HG03039 (cell line): ENCODE measurements around the gene ADAMTS2.

ENCODE experiments used
- ATAC-seq: cut with Tn5 transposase; IDR thresholded peaks from one replicate; pipeline ENCODE4 v1.9.1; 2021; ENCODE audit warnings: mild to moderate bottlenecking, moderate library complexity; ENCODE audit not compliant: unreplicated experiment

The ADAMTS2 gene

DNA sequence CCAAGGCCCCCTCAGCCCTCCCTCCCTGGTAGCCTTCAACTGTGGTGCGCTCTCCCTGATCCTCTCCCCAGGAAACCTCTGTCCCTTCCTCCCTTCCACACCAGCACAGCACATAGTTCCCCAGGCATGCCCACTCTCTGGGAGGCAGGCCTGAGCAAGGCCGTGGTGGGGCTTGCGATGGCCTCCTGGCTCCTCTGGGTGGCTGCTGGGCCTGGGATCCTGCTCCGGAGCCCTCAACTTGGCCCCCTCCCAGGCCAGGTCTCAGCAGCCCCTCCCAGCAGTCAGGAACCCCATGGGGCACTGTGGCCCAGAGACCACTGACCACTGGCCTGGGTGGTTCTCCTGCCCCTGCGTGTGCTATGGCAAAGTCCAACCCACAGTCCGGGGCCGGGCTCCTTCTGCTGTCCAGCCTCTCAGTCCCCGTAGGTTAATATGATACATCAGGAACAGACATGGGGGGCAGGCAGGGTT lies 159.3 kb downstream of the ADAMTS2 start:
- ATAC-seq: no peak

DNA sequence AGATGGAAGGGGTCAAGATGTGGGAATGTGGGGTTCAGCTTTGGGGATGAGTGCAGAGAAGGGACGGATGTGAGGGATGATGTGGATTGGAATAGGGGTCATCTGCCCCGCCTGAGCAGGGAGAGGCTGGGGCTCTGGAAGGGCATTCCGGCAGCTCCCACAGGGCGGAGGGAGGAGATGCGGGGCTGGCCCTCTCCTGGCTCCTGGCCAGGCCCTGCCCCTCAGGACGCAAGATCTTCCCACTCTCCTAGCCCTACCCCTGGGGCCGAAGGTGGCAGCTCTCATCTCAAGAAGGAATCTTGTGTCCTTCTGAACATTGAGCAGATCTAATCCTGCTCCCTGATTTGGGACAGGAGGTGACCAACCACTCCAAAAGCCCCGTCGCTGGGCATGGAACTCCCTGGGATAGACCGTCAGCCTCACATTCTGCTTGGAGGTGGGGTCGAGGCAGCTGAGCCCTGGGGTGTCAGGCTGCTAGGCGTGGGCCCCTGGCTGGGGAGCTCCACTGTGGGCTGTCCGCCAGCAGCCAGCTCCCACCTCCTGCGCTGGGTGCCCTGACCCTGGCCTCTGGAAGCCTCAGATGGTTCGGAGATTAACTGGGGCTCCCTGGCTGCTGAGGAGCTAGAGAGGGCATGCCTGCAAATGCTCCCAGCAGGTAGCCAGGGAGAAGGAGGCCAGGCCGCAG lies 159.9 kb downstream of the ADAMTS2 start:
- no peak for ATAC-seq

DNA sequence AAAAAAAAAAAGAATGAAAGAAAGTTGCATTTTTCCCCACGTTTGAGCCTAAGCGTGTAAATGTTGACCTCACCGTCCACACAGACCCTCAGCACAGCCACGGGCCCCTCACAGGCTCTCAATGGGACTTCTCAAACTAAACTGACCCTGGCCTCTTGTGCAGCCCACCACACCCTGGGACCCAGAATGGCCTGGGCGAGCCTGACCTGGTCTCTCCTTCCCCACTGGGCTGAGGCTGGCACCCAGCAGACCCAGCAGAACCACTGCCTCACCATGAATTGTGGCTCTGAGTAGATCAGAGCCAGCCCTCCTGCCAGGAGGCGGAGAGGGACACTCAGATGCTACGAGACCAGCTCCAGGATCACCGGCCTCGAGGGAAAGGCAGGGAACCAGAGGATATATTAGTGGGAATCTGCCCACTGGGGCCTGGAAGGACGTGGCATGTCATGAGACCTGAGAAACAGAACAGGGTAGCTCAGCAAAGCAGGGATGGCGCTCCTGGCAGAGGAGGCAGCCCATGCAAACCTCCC lies 160.7 kb downstream of the ADAMTS2 start:
- no peak for ATAC-seq

DNA sequence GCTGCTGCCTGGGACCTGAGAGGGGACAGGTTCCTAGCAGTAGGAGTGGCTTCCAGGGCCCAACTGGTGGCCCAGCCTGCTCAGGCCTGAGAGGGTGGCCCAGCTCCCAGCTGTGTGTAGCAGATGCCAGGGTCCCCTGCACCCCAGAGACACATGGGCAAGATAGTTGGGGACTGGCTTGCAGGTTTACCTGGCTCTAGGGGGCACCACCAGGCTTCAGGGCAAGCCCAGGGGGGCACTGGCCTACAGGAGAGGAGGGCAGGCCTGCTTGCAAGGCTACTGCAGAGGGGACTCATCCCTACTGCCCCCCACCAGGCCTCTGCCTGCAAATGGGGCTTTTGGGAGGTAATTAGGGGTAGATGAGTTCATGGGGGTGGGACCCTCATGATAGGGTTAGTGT lies 161.8 kb downstream of the ADAMTS2 start:
- no peak for ATAC-seq

DNA sequence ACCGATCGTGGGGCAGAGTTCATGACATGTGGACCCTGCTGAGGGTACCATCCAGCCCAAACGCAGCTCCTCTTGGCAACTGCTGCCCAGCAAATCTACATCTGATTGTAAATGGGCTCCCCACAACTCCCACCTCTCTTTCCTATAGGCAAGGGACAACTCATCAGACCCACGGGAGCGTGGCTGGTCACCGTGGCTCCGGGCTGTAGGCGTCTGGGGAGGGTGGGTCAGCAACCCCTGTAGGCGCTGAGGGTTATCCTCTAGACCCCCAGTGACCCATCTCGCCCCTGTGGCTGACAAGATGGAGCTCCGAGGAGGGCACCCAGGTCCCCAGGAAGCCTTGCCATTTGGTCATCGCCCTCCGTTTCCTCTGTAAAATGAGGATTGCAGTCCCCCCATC lies 162.7 kb downstream of the ADAMTS2 start:
- ATAC-seq: no peak

DNA sequence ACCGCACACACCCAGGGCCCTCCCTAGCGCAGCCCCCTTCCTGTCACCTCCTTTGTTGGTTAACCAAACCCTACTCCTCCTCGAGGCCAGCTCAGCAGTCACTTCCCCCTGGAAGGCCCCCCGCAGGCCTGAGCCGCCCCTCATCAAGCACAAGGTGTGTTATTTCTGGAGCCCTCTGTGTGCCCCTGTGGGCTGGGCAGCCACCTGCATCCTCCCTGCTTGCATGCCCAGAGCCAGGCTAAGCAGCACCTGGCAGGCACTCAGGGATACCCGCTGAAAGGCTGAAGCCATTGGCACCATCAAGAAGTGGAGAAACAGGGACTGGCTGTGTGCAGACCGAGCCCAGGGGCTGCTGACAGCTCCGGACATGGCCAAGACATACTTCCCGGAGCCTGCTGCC lies 163.3 kb downstream of the ADAMTS2 start:
- no peak for ATAC-seq

DNA sequence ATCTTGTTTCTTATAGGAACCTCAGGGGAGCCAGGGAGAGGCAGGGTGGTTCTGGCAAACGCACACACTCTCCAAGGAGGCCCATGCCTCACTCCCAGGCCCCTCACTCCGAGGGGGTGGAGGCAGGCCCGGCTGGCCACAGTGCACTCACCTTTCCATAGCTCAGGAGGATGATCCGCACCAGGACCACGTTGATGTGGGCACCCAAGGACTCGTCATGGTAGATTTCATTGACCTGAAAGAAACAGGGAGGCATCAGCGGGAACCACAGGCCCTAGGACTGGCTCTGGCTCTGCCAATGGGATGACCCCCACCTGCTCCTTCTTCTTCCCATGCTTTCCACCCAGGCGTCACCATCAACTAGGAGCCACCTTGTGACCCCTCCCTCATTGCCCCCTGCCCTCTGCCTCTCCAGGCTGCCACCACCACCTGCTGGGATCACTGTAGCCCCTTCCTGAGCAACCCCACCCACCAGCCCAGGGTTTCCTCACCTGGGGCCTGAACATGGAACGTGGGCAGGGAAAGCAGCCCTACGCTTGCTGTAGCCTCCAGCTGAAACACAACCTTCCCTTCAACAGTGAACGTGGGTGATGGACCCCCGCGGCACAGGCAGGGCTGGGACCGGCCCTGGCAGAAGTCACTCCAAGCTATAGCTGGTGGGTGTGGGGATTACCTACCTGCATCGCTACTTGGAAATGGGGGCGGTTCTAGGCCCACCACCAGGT lies 164.2 kb downstream of the ADAMTS2 start:
- no peak for ATAC-seq

DNA sequence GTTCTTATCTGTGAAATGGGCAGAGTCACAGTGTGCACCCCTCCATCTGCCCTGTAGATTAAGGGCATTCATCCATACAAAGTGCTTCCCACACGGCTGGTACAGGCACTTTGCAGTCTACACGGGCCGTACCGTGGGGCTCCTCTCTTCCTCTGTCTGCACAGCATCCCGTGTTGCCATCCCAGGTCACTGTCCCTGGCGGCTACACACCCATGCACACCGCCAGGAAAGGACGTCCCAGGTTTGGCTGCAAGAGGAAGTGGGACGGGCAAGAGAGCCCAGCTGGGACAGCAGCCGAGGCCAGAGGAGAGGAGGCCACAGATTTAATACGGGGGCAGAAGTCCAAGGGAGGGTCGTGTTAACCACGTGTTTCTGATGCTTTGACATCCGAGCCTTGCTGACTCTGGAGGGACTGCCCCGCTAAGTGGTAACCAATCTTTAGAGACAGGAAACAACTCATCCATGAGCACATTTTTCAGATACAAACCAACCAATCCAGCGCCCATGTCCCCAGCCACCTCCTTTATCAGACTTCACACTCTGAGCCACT lies 165.1 kb downstream of the ADAMTS2 start:
- no peak for ATAC-seq

DNA sequence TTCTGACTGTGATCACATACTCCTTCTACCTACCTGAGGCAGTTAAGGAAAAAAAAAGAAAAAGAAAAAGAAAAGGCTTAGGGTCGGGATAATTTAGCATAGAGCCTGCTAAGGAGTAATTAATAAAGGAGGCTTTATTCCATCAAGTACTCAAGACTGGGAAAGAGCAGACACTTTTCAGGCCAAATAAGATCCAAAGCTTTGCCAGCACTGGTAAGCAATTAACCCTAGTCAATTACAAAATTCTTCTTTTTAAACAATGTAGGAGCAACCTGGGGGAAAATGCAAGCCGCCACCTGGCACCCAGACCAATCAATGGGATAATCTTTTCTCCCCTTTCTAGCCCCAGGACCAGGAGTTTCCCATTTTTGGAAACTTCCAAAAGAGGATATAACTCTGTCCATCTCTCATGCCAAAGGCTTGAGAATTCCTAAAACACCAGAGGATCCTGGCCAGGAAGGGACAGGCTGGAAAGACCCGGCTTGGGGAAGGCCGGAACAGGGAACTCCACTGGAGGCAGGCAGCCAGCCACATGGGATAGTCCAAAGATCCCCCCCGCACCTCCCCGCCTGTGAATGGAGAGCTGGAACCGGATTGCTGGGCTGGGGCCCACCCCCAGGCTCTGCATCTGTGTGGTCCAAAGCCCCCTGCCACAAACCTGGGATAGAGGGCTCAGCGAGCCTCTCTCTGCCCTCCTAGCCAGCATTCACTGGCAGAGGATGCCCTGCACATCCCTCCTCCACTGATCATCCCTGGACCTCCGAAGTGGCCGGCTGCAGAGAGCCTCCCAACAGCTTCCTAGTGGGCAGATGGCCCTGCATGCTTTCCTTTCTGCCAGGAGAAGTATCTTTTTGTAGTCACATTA lies 167.3 kb downstream of the ADAMTS2 start:
- ATAC-seq: no peak

DNA sequence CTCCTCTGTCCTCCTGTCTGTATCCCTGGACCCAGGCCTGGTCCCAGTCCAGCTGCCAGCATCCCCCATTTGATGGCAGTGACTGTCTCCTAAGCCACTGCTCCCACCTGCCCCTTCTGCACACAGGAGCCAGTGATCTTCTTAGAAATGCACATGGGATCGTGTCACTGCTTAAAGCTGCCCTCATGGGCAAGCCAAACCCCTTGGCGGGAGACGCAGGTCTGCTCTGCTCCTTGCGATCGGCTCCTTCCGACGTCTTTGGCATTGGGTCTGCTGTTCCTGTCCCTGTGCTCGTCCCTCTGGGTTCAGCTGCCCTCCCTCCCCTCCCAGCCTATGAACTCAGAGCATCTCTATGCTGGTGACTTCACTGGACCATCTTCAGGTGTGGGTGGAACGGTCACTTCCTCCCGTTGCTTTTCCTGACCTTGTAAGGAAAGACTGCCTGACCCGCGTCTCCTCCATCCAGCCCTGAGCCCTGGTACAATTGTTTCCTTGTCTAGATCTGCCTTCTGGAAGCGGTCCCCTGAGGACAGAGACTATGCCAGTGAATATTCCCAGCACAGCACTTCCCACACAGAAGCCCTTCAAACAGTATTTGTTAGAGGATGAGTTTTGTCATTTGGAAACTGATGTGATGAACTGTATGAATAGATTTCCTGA lies 168.6 kb downstream of the ADAMTS2 start:
- no peak for ATAC-seq

DNA sequence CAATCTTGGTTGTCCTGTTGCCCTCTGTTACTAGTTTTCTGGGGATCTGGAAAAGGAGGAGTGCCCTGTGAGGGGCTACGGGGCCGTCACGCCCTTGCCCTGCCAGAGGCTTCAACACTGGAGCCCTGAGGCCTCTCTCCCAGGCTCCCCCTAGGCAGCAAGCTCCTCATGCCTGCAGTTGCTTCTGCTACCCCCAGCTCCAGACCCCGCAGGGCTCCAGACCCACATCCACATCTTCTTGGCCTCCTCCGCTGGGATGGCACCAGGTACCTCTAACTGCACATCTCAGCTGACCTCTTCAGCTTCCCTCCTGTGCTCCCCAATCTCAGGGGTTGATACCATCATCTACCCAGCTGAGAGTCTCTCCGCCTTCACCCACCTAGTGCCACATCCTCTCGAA lies 169.1 kb downstream of the ADAMTS2 start:
- ATAC-seq: no peak

DNA sequence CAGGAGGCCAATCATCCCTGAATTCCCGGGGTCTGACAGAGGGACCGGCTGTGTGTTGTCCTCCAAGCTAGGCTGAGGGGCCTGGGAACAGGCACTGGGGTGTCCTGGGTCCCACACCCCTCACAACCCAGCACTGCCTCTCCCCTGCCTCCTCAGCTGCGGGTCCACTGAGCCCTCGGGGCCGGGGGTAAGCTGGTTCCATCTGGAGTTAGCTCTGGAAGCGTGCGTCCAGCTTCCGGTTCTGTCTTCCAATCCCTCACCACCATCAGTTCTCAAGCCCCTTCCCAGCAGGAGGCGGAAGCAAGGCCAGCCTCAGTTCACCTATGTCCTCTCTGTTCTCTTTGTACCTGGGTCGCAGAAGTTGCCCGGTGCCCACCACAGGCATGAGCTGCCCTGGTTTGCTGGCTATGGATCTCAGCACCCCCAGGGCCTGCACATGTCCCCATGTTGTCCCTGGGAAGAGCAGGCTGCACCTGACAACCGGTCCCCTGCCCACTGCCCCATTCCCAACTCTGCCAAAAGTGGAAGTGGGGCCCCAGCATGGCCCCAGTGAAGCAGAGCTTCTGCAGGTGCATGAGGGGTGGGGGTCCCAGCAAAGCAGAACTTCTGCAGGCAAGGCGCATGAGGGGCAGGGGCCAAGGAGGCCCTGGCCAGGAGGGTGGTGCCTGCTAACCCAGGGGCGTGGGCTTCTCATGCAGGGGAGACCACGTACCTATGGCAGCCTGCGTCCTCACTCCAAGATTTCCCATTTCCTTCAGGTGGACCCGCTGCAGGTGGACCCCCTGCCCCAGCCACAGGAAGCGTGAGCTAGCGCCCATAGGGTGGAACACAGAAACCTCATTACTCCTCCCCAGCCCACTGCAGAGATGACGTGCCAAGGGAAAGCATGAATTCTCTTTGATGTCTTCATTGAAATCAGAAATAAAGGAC lies 173.2 kb downstream of the ADAMTS2 start:
- ATAC-seq: no peak

DNA sequence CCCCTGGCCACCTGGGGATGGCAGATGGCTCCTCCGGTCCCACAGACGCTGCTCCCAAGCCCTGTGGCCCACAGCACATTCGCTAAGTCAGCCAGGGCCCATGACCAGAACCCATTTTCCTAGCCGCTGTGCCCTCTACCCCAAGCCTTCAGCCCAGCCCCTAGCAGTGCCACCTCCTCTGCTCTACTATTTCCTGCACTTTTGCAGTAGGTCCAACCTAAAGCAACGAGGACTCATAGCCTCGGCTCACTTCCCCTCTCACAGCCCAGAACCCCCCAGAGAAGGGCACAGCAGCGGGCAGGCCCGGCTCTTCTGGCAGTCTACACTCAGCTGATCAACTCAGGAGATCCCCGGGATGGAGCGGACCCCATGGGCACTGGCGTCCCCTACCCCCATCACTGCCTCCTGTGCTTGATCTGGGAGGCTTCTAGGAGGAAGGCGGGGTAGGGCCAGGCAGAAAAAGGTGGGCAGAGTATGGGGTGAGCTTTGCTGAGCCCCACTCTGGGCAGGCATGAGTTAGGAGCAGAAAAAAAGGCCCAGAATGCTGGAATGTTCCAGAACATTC lies 173.9 kb downstream of the ADAMTS2 start:
- ATAC-seq: no peak

DNA sequence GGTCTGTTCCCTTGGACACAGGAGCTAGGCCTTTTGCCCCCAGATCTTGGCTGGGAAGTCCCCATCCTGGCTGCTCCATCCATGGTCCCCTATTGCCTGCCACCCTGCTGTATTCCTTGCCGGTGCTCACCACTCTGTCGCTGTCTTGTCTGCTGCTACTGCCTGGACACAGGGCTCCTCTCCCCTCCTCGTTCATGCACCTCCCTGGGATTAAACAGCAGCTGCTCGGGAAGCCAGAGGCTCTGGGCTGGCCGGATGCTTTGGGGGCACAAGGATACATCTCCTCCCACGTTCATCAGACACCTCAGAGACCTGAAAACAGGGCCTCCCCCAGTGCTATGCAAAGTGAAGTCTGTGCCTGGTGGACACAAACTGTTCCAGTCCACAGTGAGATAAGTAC lies 174.7 kb downstream of the ADAMTS2 start:
- ATAC-seq: no peak

DNA sequence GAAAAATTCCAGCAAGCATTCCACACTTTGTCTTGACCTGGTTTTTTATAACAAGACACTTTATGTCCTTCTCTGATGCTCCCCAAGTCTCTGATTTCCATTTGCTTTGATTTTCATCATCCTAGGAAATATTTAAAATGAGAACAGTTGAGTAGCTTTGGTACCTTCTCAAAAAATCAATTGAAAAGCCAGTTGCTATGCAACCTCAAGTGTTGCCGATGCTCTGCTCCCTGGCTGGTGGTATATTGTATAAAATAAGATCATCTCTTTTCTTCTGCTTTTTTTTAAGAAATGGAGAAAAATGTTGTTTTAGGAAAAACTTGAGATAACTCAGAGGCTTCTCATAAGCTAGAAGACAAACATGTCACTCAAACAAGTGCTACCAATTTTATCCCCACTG lies 175.4 kb downstream of the ADAMTS2 start:
- ATAC-seq: no peak

DNA sequence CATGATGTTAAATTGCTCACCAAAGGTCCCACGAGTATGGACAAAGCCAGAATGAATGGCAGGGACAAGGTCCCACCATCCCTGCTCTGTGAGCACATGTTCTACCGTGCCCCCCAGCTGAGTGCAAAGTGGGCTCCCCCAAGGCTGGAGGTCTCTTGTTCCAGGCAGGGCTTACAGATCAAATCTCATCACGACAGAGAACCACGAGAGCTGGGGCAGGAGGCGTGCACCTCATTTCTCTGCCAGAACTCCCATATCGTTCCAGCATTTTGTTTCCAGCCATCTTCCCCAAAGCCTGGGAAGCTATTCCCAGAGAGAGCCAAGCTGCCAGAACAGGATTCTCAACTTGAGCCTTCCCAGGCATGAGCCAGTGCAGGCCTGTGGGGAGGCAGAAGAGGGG lies 176.6 kb downstream of the ADAMTS2 start:
- no peak for ATAC-seq

DNA sequence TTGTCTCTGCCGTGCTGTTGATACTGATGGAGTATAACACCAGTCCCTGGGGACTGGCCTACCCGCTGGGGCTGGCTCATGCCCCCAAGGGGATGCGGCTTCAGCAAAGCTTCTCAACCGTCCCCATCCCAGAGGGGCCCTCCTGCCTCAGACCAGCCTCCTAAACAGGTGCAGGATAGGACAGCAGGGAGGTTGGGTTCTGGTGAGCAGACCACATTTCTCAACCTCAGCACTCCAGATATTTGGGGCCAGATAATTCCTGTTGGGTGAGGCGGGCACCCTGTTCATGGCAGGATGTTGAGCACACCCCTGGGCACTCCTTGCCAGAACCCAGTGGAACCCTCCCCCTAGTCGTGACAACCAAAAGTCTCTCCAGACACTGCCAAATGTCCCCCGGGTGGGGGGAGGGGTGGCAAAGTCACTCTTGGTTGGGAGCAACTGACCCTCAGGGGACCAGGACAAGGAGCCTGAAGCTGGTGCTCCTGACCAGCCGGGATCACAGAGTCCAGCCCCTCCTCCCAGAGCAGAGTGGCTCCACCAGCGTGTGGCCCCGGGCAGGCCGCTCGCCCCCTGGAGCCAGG lies 177.3 kb downstream of the ADAMTS2 start:
- no peak for ATAC-seq

DNA sequence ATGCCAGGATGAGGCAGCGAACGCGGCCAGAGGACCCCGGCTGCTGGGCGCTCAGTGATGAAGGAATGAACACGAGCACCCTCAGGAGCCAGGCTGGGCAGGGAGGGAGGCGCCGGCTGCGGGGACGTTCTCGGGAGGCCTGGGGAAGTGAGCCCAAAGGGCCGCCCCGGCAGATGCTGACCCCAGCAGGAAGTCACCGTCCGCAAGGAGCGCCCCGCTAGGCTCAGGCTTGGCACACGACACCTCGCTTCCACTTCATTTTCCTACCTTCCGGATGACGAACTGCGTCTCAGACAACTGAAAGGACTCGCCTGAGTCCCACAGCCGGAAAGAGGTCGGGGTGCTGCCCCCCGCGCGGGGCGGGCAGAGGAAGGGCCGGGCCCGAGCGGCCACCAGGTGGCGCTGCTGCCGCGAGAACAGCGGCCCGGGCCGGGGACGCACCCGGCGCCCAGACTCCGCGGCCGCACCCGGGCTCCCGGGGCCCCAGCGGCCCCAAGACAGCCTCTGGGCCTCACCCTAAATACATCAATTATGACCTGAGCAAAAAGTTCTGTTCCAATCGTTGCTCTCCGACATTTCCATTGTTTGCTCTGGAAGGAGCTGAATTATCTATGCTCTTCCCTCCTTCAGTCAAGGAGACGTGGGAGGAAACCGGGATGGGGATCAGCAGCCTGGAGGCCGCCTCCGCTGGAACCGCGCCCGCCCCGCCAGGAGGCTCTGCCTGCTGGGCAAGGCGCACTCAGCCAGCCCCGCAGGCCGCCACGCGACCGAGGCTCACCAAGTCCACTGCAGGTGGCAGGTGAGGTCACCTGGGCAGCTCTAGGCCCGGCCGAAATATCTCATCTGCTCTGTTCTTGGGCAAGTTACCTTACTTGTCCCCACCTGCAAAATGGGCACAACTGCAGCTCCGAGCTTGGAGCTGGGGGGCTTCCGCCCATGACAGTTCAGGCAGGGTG lies 178.1 kb downstream of the ADAMTS2 start:
- no peak for ATAC-seq
